Ureter (tissue), 1 donor: ENCODE data around the gene ACADL. TPM values are rescaled to one million over a fixed set of nuclear protein-coding genes. Genes with fewer than 3 reads are reported as not detected.
A peak's percentile ranks its signal among the peaks of the same experiment; 100 is the strongest.

Experiments
- DNase-seq: peaks from one replicate; pipeline ENCODE4 v3.0.0-alpha.2; 2020; ENCODE audit warnings: low spot score
- total RNA-seq: library from RNA; stranded (reverse); gene quantifications from one replicate; pipeline ENCODE4 v1.2.4, GENCODE V29; 2023
- donor health status: DM: yes; HTN: yes; CAD: no.

The ACADL gene
- total RNA-seq, 1 donor from 2014 or later = 9.0 TPM

- DNase-seq = peak; percentile 98
These were observed 54.6 kb downstream of the ACADL start for GRCh38 chr2:210170446-210171303.

DNA sequence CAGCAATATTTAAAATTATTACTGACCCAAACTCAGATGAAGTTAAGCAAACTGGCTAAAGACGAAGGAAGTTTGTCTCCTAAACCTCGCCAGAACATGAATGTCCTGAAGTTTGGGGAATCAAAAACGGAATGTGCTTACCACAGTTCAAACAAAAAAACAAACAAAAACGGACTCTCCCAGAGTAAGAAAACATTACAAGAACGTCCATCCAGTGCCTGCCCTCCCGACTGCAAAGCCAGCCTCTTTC lies 55.1 kb downstream of the ACADL start:
- DNase-seq = no peak

DNA sequence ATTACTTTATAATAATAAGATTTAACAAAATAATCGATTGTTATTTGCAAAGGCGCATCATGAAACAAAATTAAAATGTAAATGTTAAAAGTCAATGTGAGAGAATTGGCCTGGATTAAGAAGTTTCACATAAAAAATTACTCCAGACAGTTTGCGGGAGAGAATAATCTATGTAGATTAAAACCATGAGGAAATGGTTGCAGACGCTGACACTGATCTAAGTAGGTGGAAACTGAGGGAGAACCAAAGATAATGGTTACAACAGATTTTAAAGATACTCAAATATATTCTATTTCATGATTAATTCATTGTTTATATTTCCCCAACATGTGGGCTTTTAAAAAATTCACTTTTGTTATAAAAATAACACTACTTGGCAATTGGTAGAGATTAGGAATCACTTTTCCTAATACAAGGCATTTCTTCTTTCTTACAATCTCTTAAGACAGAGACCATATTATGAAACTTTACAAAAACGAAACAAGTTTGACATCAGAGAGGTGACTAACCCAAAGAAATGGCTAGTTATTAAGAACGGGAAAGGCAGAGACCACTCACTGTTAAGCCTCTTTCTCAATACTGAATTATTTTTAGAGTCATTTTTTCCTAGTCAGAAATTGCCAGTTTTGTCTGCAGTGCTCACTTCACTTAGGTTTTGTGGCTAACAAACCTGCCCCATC lies 55.6 kb downstream of the ACADL start:
- DNase-seq = no peak

- no peak for DNase-seq
These were observed 58.0 kb downstream of the ACADL start for GRCh38 chr2:210167227-210167626.

- DNase-seq = no peak
These were observed 62.7 kb downstream of the ACADL start for GRCh38 chr2:210162466-210163124.

DNA sequence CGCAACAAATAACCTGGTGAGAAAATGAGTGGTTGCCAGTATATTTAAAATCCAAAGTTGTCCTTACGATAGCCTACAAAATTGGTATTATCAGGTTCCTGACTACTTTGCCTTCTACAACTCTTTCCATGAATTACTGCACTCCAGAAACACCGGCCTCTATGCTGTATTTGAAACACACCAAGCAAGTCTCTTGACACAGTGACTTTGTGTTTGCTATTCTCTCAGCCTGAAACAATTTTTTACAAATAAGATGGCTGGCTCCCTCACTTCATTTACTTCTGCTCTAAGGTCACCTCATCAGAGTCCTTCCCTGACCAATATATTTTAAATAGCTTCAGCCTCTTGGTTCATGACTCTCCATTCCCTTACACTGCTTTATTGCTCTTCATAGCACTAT lies 66.2 kb downstream of the ACADL start:
- no peak for DNase-seq

GRCh38 chr2:210158236-210158635 lies 67.0 kb downstream of the ACADL start:
- no peak for DNase-seq

- no peak for DNase-seq
These were observed 67.7 kb downstream of the ACADL start for GRCh38 chr2:210157526-210157925.

DNA sequence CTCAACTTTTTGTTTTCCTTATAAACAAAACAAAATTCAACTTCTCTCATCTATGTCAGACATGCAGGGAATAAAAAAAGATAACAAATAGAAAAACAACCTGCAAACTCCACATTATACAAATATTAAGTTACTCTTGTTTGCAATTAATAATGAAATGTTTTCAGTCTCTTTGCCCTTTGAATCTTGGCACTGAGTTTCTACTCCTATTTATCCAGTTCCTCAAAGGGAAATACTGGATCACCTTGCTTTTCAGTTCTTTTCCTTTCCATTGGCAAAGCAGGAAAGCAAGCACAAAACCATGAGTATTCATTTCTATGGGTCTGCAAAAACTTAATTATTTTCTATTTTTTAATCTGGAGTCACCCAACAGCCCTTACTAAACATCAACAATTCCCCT lies 77.6 kb downstream of the ACADL start:
- no peak for DNase-seq

Other genes with a start within 250 kb of the ACADL start
- gene RPE, start 222.8 kb downstream of the ACADL start, total RNA-seq = 71.3 TPM
- 44.1 TPM for gene KANSL1L, start 54.0 kb downstream of the ACADL start, total RNA-seq
- gene MYL1, start 89.7 kb upstream of the ACADL start, total RNA-seq = 0.42 TPM